NCI-H128 (cell line): ENCODE data around the gene AJM1.

ENCODE experiments used
- DNase-seq: peaks from one replicate; lab custom pipeline; 2025; ENCODE audit not compliant: unreplicated experiment; lab: John Stamatoyannopoulos, UW

Gene AJM1

DNA sequence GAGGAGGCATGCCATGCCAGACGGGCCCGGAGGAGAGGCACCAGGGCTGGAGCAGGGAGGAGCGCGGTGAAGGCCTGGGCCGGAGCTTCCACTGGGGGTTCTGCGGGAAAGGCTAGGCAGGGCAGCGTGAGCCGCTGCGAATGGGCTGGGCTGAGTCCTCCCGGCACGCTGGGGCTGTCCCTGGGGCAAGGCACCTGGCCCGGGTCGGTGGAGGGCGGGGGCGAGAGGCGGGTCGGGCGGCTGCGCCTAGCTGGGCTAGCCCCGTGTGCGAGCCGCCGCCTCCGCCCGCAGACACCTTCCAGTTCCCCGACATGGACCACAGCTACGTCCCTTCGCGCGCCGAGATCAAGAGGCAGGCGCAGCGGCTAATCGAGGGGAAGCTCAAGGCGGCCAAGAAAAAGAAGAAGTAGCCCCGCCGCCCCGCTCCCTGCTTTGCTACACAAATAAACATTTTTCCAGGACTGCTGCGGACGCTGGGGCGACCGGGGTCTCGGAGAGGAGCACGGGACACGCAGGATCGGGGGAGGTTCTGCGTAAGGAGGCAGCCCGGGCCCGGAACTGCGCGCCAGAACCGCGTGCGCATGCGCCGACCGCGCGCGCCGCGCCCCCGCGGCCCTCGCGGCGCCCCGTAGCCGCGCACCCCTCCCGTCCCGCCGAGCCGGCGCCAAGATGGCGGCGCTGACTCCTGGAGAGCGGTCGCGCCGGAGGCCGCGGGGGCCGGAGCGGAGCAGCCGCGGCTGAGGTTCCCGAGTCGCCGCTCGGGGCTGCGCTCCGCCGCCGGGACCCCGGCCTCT lies 34.8 kb upstream of the AJM1 start, which contains the start of gene RABL6:
Gene RABL6 (plus strand): TSS at position 668 of the 794 bp plus-strand sequence. CDS start 249 bp downstream, outside the sequence.
- peak; percentile 69 for DNase-seq

- no peak for DNase-seq
Observed at GRCh38 chr9:136808075-136808805, 34.0 kb upstream of the AJM1 start.

DNA sequence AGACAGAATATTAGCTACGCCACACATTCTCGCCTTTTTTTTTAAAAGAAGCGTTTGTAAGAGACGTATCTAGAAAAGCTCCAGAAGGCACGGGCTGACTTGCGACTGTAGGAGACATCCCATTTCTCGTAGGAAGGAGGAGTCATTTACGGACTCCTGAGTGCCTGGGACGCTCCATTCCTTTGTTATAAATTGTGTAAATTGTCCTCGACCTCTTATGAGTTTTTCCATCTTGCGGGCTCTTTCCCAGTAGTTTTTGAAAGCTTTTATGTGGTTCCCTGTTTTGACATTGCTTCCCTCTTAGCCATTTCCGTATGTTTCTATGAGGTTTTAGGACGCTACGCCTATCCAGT lies 33.5 kb upstream of the AJM1 start:
- no peak for DNase-seq

- DNase-seq: no peak
Observed at GRCh38 chr9:136814725-136815421, 27.4 kb upstream of the AJM1 start.

DNA sequence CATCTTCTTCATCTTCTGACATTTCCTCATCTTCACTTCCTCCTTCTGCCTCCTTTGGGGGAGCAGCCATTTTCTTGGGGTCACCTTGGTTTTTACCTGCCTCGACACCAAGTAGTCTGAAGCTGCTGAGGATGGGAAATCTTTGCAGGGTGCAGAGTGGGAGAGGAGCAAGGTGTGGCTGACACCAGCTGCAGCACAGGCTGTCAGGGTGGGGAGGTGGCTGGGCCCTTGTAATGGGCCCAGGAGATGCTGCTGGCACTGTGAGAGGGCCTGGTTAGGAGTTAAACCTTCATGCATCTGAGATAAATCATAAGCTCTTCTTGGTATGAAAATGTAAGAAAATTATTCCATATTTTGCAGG lies 26.9 kb upstream of the AJM1 start:
- DNase-seq: no peak

DNA sequence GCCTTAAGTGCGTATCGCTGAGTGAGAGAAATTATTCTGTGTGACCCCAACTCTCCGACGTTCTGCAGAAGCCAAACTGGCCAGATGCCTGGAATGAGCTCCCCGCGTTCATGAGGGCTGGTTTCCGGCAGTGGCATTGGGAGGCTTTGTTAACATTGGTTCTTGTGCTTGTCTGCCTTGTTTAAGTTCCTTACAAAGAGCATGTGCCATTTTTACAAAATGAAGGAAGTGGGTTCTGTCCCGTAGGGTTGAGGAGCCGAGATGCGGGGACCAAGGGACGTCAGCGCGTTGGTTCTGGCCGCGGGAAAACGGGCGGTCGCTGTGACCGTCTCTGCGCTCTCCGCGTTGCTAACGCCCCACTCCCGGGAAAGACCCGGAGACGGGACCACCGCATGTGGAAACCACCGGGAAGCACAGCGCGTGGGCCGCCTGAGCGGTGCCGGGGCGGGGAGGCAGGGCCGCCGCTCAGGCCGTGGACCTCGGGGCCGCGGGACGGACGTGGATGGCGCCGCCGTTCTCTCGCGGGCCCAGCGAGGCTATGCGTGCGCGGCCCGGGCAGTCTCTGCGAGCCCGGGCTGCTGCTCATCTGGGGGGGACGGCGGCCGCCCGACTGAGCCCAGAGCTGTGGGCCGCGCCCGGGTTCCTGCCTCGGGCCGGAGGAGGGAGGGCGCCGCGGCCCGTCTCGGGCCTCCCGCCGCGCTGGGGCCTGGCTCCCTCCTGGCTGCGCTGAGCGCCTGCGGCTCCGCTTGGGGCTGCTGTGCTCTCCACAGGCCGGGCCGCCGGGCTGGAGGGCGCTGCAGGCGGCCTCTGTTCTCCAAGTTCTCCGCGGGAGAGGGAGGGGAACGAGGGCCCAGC lies 21.1 kb upstream of the AJM1 start:
- no peak for DNase-seq

- DNase-seq: no peak
Observed at GRCh38 chr9:136821826-136822544, 20.3 kb upstream of the AJM1 start.

- DNase-seq: peak; percentile 33
Observed at GRCh38 chr9:136823136-136824046, 18.9 kb upstream of the AJM1 start.

- no peak for DNase-seq
Observed at GRCh38 chr9:136824496-136825225, 17.6 kb upstream of the AJM1 start.

DNA sequence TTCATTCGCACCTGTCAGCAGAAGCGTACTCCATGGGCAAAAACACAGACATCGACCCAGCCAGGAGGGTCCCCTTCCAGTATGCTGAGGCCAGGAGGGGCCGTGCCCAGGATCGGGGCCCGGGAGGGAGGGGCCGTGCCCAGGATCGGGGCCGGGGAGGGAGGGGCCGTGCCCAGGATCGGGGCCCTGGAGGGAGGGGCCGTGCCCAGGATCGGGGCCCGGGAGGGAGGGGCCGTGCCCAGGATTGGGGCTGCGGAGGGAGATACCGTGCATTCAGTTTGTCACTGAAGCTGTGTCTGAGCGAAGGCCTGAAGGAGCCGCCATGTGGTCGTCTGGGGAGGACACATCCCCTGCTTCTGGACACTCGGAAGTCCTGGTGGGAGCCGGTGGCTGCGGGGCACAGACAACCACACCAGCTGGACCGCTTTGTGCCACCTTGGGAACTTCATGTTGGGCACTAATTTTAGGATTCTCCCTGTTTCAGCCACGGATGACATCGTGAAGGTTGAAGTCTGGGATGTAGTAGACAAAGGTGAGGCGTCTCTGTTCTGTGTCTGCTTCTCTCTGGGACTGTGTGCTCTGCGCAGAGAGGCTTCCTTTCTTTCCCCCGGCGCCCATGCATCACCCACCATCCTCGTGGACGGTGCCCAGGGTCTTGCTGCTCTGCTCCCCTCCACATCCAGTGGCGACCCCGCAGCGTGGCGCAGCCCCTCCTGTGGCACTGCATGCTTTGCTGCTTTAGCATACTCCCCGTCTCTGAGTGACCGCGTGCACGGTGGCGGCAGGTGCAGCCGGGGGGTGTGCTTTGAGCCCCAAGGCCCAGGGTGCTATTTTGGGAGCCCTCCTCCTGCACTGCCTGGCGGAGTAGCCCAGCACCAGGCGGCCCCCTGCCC lies 16.7 kb upstream of the AJM1 start:
- no peak for DNase-seq

DNA sequence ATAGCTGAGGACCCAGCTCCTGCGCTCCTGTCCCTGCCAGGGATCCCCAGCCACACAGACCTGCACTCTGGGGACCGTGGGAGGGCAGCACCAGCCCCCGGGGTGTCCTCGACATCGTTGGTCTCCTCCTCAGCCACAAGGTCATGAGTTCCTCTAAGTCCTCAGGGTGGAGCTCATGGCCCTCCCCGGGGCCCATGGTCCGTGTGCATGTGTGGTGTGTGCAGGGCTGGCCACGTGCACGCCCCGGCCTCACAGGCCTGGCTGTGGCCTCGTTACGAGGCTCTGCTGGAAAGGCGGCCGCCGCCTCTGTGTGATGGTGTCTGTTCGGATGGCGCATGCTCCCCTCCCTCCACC lies 16.1 kb upstream of the AJM1 start:
- no peak for DNase-seq

DNA sequence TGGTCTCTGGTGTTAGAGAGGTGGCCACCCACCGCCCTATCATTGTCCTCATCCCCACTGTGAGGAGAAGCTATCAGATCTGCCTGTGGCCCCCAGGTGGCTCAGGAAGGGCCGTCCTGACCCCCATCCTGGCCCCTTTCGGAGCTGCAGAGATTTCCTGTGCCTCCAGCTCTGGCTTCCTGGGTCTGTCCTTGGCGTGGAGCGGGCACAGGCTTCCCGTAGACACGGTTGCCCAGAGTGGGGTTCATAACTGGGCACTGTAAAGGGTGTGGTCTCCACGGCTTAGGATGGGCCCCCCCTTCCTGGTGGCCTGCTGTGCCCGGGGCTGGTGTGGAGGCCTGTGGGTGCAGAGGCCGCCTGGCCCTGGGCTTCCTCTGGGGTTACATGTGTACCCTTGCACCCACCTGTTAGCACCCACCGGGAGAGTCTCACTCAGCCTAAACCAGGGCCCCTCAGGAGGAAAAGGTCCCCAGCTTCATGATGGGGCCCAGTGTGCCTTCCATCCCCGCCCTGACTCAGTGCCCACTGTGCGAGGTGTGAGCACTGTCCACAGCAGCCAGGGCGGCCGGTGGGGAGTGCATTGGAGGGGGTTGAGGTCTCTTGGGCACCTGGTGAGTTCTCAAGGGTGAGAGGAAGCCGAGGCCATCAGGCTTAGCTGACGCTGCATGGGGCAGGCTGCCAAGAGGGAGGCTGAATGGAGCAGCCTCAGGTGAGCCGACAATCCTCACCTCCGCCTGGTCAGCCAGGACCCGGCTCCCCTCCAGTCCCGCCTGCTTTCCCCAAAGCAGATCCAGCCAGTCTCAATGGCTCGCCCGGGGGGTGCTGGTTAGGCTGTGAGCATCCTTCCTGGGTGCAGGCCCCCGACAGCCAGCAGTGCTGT lies 15.3 kb upstream of the AJM1 start:
- no peak for DNase-seq

GRCh38 chr9:136827794-136828473 lies 14.3 kb upstream of the AJM1 start:
- DNase-seq: no peak

GRCh38 chr9:136828474-136829140 lies 13.7 kb upstream of the AJM1 start:
- no peak for DNase-seq

DNA sequence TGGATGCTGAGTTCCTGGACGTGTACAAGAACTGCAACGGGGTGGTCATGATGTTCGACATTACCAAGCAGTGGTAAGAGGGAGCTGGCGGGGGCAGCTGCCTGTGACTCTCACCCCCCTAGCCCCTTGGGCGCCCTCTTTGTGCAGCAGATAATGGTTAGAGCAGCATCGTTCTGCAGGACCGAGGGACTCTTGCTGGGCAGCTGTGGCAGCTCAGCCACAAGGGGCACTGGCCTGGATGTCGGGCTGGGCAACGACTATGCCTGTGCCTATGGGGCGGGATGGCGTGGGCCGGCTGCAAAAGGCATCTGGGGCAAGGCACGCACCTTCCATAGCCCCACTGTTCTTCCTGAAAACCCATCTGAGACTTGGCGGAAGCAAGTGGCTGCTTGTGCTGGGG lies 12.9 kb upstream of the AJM1 start:
- DNase-seq: no peak
